Stimulated activated CD8-positive, alpha-beta memory T cell treated with anti-CD3 and anti-CD28 coated beads, Interleukin-12 subunit alpha, Interleukin-12 subunit beta, amount 100 ng/mL, for 24 hours (primary cell): ENCODE data around the gene RPS15A.
"Not testable (repeated sequence)": the region's sequence is repeated elsewhere in the genome, so short reads cannot be mapped to it uniquely, and the experiment has no call there.

ENCODE experiments used
- DNase-seq: peaks from one replicate; pipeline ENCODE4 v3.0.0-alpha.2; 2020; ENCODE audit errors: extremely low read depth

Gene RPS15A

GRCh38 chr16:18797746-18798145 lies 7.6 kb upstream of the RPS15A start:
- no peak for DNase-seq

GRCh38 chr16:18796377-18796776 lies 6.2 kb upstream of the RPS15A start:
- no peak for DNase-seq

DNA sequence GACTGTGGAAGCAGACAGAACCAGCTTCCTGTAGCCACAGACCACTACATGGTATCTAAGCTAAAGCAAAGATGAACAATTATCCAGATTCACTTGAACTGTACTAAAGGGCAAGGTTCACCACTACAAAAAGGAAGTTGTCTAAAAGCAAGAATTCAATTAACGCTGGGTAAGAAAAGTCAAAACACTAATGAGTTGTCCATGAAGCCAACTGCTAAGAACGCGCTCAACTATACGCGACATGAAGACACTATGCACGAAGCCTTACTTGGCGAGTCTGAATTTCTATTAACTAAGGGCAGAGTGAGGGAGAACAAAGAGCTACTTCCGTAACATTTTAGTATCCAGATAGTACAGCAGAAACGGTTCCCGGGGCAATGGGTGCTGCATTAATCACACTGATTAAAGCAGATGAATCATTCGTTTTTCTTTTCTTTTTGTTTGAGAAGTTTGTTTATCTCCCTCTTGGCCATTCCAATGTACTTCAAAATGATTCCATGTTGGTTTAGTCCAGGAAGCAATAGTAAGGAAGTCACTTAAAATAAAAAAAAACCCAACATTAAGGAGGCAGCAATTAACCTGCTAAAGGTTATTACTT lies 2.8 kb upstream of the RPS15A start:
- no peak for DNase-seq

GRCh38 chr16:18789515-18789849 lies 652 bp downstream of the RPS15A start:
- no peak for DNase-seq

DNA sequence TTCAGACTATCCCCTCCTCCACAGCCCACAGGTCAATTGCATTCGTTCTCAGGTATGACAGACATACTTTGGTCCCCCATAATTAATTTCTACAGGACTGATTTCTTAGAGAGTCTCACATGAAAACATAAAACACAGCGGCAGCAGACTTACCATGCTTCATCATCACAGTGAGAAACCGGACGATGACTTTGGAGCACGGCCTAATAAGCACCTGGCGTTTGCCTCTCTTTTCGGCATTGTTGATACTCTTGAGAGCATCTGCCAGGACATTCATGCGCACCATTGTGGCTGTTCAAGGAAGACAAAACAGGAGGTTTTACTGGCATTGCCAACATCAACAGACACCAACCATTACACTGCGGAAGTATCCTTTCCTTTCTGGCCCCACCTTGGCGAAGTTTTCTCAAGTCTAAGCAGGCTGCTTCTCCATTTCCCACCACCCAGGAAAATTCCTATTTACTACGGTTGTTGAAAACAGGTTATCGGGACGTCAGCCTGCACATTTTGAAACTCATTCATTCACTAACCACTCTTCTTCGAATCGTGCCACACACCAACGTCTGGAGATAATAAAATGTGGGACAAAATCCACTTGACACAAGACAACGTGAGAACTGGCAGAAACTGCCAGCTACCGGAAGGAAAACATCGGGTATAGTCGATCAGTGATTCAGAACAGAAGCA lies 1.2 kb downstream of the RPS15A start:
- no peak for DNase-seq

DNA sequence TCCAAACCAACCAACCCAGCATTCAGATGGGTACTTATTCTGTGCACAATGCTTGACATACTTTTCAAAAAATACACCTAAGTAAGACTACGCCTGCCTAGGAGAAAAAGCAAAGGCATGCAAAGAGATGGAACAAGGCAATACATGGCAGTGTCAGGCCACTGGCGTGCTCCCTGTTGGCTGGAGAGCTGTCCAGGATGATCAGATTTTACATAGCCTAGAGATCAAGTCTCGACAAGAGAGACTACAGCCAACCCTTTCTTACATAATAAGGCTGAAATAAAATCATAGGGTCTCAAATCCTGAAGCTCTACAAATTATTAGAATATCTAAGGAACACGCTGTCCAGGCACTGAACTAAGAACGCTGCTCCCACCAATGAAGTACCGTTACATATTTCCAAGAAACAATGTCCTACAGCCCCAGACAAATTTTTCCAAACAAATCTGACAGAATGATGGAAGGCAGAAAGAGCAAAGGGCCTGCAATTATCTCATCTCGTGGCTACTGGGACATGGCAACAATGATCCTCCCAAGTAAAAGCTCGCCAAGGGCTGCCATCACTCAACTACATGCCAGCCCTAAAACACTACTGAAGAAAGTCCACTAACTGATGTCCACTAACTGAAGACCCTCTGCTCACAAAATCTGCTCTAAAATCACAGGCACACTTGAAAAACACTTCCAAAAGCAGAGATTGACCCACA lies 5.1 kb downstream of the RPS15A start:
- no peak for DNase-seq

- no peak for DNase-seq
These were observed 6.4 kb downstream of the RPS15A start for GRCh38 chr16:18783430-18784341.

GRCh38 chr16:18782697-18783429 lies 7.3 kb downstream of the RPS15A start:
- no peak for DNase-seq

DNA sequence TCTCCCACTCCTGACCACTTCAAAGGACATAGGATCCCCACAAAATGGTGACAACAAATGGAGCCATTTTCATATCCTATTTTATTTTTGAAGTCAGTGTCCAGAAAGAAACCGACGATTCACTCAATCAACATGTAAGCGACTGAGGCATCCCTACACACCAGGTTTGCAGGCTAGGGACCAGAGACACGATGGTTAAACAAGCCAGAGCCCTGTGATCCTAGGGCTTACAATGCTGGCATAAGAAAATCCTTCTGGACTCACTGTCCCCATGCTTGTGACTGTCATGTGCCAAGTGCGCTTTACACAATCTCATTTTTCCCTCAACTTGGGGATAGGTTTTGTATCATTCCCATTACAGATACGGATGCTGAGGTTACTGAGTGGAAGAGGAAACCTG lies 8.9 kb downstream of the RPS15A start:
- DNase-seq, result not testable (repeated sequence)

DNA sequence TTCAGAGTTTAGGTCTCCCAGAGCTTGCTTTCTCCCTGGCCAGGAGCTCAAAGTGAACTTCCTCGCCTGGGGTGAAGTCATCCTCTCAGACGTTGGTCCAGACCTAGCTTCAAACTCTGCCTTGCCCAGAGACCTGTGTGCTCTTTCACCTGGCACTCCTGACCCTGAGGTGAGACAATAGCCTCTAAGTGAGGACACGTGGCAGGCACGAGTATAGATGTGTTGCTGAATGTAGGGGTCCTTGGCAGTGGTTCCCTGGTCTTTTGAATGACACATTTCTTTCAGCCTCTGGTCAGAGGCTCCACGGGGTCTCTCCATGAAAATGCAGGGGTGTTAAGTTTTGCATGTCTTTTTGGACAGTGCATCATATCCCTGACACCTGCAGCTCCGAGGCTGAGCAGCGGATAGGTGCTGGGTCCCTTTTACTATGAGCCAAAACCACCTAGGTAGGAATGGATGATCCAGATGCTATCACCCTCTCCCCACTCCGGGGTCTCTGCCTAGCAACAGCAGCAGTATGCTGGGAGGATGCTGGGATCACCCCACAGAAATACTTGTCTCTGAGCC lies 9.6 kb downstream of the RPS15A start:
- not testable (repeated sequence) for DNase-seq

DNA sequence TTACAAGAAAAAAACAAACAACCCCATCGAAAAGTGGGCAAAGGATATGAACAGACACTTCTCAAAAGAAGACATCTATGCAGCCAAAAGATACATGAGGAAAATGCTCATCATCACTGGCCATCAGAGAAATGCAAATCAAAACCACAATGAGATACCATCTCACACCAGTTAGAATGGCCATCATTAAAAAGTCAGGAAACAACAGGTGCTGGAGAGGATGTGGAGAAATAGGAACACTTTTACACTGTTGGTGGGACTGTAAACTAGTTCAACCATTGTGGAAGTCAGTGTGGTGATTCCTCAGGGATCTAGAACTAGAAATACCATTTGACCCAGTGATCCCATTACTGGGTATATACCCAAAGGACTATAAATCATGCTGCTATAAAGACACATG lies 12.5 kb downstream of the RPS15A start:
- not testable (repeated sequence) for DNase-seq

GRCh38 chr16:18776334-18776733 lies 13.8 kb downstream of the RPS15A start:
- DNase-seq, result not testable (repeated sequence)

DNA sequence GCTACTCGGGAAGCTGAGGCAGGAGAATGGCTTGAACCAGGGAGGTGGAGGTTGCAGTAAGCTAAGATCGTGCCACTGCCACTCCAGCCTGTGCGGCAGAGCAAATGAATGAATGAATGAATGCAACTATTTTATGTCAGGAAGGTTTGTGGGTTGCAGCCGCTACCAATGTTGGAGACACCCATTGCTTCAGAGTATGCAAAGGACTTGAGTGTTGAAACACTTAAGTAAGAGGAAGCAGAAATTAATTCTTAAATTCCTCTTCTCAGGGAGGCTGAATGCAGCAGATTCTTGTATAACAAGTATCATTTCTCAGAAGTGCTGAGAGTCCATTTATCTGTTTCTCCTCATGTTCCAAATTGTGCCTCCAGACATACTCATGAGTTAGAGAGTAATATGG lies 15.5 kb downstream of the RPS15A start:
- not testable (repeated sequence) for DNase-seq

- DNase-seq, result not testable (repeated sequence)
These were observed 18.0 kb downstream of the RPS15A start for GRCh38 chr16:18772171-18772570.

- not testable (repeated sequence) for DNase-seq
These were observed 19.7 kb downstream of the RPS15A start for GRCh38 chr16:18770336-18770962.

- not testable (repeated sequence) for DNase-seq
These were observed 22.9 kb downstream of the RPS15A start for GRCh38 chr16:18767217-18767616.

- not testable (repeated sequence) for DNase-seq
These were observed 27.4 kb downstream of the RPS15A start for GRCh38 chr16:18762713-18763112.

DNA sequence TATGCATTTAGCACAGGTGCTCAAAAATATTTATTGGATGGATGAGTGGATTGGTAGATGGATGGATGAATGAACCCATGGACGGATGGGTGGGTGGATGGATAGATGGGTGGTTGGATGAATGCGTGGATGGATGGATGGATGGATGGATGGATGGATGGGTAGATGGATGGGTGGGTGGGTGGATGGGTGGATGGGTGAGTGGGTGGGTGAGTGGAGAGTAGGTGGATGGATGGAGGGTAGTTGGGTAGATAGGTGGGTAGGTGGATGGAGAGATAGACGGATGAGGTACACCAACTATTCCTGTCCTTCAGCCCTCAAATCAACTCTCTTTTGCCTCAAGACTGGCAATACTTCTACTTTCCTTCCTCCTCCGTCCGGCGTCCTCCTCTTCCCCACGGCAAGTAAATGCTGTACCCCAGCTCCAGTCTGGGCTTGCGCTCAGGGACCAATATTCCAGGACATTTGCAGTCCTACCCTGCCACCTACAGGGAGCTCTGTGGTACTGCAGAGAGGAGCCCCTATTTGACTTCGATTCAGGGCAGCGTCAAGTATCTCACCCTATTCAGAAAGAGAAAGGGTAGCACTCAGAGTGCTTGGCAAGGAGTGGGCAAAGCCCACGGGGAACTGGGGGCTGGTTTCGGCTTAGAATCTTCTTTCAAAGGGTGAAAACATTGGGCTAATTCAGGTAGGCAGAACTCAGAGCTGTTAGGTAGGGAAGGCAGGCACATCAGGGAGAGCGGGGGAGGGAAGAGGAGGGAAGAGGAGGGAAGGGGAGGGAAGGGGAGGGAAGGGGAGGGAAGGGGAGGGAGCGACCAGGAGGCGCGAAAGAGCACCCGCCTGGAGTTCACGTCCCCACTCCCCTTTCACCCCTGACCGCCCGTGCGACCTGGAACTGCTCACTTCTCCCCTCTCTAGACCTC lies 30.3 kb downstream of the RPS15A start:
- DNase-seq, result not testable (repeated sequence)

DNA sequence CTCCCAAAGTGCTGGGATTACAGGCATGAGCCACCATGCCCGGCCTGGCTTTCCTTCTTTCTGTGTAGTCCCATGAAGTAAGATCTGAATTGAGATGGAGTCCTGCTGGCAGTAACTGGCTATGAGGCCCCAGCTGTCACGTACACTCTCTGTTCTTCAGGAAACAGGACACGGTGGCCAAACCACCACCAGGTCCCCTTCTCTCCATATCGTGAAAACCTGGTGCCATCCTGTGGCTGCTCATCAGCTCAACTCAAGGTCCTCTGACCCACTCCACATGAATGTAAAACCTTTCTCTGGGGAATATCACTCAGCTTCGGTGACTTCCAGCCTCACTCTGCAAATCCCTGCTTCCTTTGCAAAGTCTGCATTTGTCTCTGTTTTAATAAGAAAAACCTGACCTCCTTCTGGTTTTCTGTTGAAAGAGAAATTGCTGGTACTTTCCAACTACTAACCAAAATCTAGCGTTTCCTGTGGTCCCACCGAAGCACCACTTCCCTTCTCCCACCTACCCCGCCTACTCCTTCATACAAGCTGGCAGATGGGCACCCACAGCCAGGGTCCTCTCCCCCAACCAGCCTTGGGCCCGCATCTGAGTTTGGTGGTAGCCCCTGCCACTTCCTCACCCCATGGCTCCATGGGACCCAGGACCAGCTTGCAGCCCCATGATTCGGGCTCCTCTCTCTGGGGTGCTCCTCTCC lies 32.0 kb downstream of the RPS15A start:
- not testable (repeated sequence) for DNase-seq
